ENCODE results near the gene UBE2O.
"Not testable (repeated sequence)": the region's sequence is repeated elsewhere in the genome, so short reads cannot be mapped to it uniquely, and the experiment has no call there.

Gene UBE2O

GRCh38 chr17:76363107-76363842, 89.7 kb downstream of the UBE2O start:
- Histone ChIP-seq H3K36me3 (ENCODE audit: control insufficient read depth, insufficient read depth, low read length) (no peaks in the 10 kb centered on the region), H3K9me3 (ENCODE audit: control insufficient read depth, insufficient read depth, low read length) (no peaks in the 10 kb centered on the region), H3K9ac (ENCODE audit: low read depth, low read length) (no peak overlapping the region), H3K4me1 (ENCODE audit: control insufficient read depth, insufficient read depth, low read length) (peaks cover 3% of the 10 kb centered on the region), H3K27me3 (ENCODE audit: control insufficient read depth, insufficient read depth, low read length) (no peaks in the 10 kb centered on the region), H3K4me3 (ENCODE audit: low read depth, low read length) (no peak overlapping the region)

GRCh38 chr17:76360461-76360860, 92.5 kb downstream of the UBE2O start:
- Histone ChIP-seq H3K4me1 (ENCODE audit: control insufficient read depth, insufficient read depth, low read length) (no peaks in the 10 kb centered on the region), H3K4me3 (ENCODE audit: low read depth, low read length) (no peak overlapping the region), H3K9me3 (ENCODE audit: control insufficient read depth, insufficient read depth, low read length) (no peaks in the 10 kb centered on the region), H3K36me3 (ENCODE audit: control insufficient read depth, insufficient read depth, low read length) (no peaks in the 10 kb centered on the region), H3K9ac (ENCODE audit: low read depth, low read length) (no peak overlapping the region), H3K27me3 (ENCODE audit: control insufficient read depth, insufficient read depth, low read length) (no peaks in the 10 kb centered on the region)

- H3K9me3 ChIP-seq (ENCODE audit: control insufficient read depth, insufficient read depth, low read length); H3K9ac ChIP-seq (ENCODE audit: low read depth, low read length); H3K4me1 ChIP-seq (ENCODE audit: control insufficient read depth, insufficient read depth, low read length); H3K27me3 ChIP-seq (ENCODE audit: control insufficient read depth, insufficient read depth, low read length); H3K36me3 ChIP-seq (ENCODE audit: control insufficient read depth, insufficient read depth, low read length); H3K4me3 ChIP-seq (ENCODE audit: low read depth, low read length): not testable (repeated sequence)
Measured at GRCh38 chr17:76359776-76360175, 93.2 kb downstream of the UBE2O start.

GRCh38 chr17:76359375-76359774, 93.6 kb downstream of the UBE2O start:
- Histone ChIP-seq H3K4me3 (ENCODE audit: low read depth, low read length) (no peak overlapping the region), H3K27me3 (ENCODE audit: control insufficient read depth, insufficient read depth, low read length) (no peaks in the 10 kb centered on the region), H3K4me1 (ENCODE audit: control insufficient read depth, insufficient read depth, low read length) (no peaks in the 10 kb centered on the region), H3K9ac (ENCODE audit: low read depth, low read length) (no peak overlapping the region), H3K36me3 (ENCODE audit: control insufficient read depth, insufficient read depth, low read length) (no peaks in the 10 kb centered on the region), H3K9me3 (ENCODE audit: control insufficient read depth, insufficient read depth, low read length) (no peaks in the 10 kb centered on the region)

- H3K36me3 ChIP-seq (ENCODE audit: control insufficient read depth, insufficient read depth, low read length) = no peaks in the 10 kb centered on the region
- H3K9ac ChIP-seq (ENCODE audit: low read depth, low read length) = no peak overlapping the region
- no peaks in the 10 kb centered on the region for H3K27me3 ChIP-seq (ENCODE audit: control insufficient read depth, insufficient read depth, low read length)
- H3K9me3 ChIP-seq (ENCODE audit: control insufficient read depth, insufficient read depth, low read length) = no peaks in the 10 kb centered on the region
- no peaks in the 10 kb centered on the region for H3K4me1 ChIP-seq (ENCODE audit: control insufficient read depth, insufficient read depth, low read length)
- no peak overlapping the region for H3K4me3 ChIP-seq (ENCODE audit: low read depth, low read length)
Measured at GRCh38 chr17:76357597-76358158, 95.3 kb downstream of the UBE2O start.

GRCh38 chr17:76356803-76357456, 96.0 kb downstream of the UBE2O start:
- H3K27me3 ChIP-seq (ENCODE audit: control insufficient read depth, insufficient read depth, low read length) = no peaks in the 10 kb centered on the region
- H3K9ac ChIP-seq (ENCODE audit: low read depth, low read length) = no peak overlapping the region
- H3K4me1 ChIP-seq (ENCODE audit: control insufficient read depth, insufficient read depth, low read length) = no peaks in the 10 kb centered on the region
- H3K9me3 ChIP-seq (ENCODE audit: control insufficient read depth, insufficient read depth, low read length) = no peaks in the 10 kb centered on the region
- H3K36me3 ChIP-seq (ENCODE audit: control insufficient read depth, insufficient read depth, low read length) = no peaks in the 10 kb centered on the region
- no peak overlapping the region for H3K4me3 ChIP-seq (ENCODE audit: low read depth, low read length)

- Histone ChIP-seq H3K9me3 (ENCODE audit: control insufficient read depth, insufficient read depth, low read length) (no peaks in the 10 kb centered on the region), H3K9ac (ENCODE audit: low read depth, low read length) (no peak overlapping the region), H3K36me3 (ENCODE audit: control insufficient read depth, insufficient read depth, low read length) (no peaks in the 10 kb centered on the region), H3K4me3 (ENCODE audit: low read depth, low read length) (no peak overlapping the region), H3K27me3 (ENCODE audit: control insufficient read depth, insufficient read depth, low read length) (no peaks in the 10 kb centered on the region), H3K4me1 (ENCODE audit: control insufficient read depth, insufficient read depth, low read length) (no peaks in the 10 kb centered on the region)
Measured at GRCh38 chr17:76354747-76355310, 98.1 kb downstream of the UBE2O start.

GRCh38 chr17:76354317-76354729, 98.6 kb downstream of the UBE2O start:
- Histone ChIP-seq H3K4me1 (ENCODE audit: control insufficient read depth, insufficient read depth, low read length) (no peaks in the 10 kb centered on the region), H3K4me3 (ENCODE audit: low read depth, low read length) (peak overlapping the region; percentile 57), H3K9me3 (ENCODE audit: control insufficient read depth, insufficient read depth, low read length) (no peaks in the 10 kb centered on the region), H3K36me3 (ENCODE audit: control insufficient read depth, insufficient read depth, low read length) (no peaks in the 10 kb centered on the region), H3K27me3 (ENCODE audit: control insufficient read depth, insufficient read depth, low read length) (no peaks in the 10 kb centered on the region), H3K9ac (ENCODE audit: low read depth, low read length) (peak overlapping the region; percentile 32)

GRCh38 chr17:76353599-76354316, 99.2 kb downstream of the UBE2O start, which contains the start of gene PRPSAP1:
TSS of gene PRPSAP1 (minus strand) at chr17:76353916. CDS start at chr17:76353703, 213 bp downstream.
- Histone ChIP-seq H3K9me3 (ENCODE audit: control insufficient read depth, insufficient read depth, low read length) (no peaks in the 10 kb centered on the region), H3K4me3 (ENCODE audit: low read depth, low read length) (peak within 1 kb of the TSS; percentile 57), H3K4me1 (ENCODE audit: control insufficient read depth, insufficient read depth, low read length) (no peaks in the 10 kb centered on the region), H3K27me3 (ENCODE audit: control insufficient read depth, insufficient read depth, low read length) (no peaks in the 10 kb centered on the region), H3K9ac (ENCODE audit: low read depth, low read length) (peak within 1 kb of the TSS; percentile 90), H3K36me3 (ENCODE audit: control insufficient read depth, insufficient read depth, low read length) (no peaks in the 10 kb centered on the region)

GRCh38 chr17:76353004-76353598, 99.9 kb downstream of the UBE2O start:
- H3K27me3 ChIP-seq (ENCODE audit: control insufficient read depth, insufficient read depth, low read length) = no peaks in the 10 kb centered on the region
- H3K36me3 ChIP-seq (ENCODE audit: control insufficient read depth, insufficient read depth, low read length) = no peaks in the 10 kb centered on the region
- peak overlapping the region; percentile 57 for H3K4me3 ChIP-seq (ENCODE audit: low read depth, low read length)
- no peaks in the 10 kb centered on the region for H3K9me3 ChIP-seq (ENCODE audit: control insufficient read depth, insufficient read depth, low read length)
- no peaks in the 10 kb centered on the region for H3K4me1 ChIP-seq (ENCODE audit: control insufficient read depth, insufficient read depth, low read length)
- no peak overlapping the region for H3K9ac ChIP-seq (ENCODE audit: low read depth, low read length)

- Histone ChIP-seq H3K27me3 (ENCODE audit: control insufficient read depth, insufficient read depth, low read length) (no peaks in the 10 kb centered on the region), H3K4me3 (ENCODE audit: low read depth, low read length) (no peak overlapping the region), H3K4me1 (ENCODE audit: control insufficient read depth, insufficient read depth, low read length) (no peaks in the 10 kb centered on the region), H3K9me3 (ENCODE audit: control insufficient read depth, insufficient read depth, low read length) (no peaks in the 10 kb centered on the region), H3K36me3 (ENCODE audit: control insufficient read depth, insufficient read depth, low read length) (peaks cover 4% of the 10 kb centered on the region), H3K9ac (ENCODE audit: low read depth, low read length) (no peak overlapping the region)
Measured at GRCh38 chr17:76351526-76352071, 101.4 kb downstream of the UBE2O start.

All from iPS-15b (cell line).